Measurements from ENCODE around the gene C14orf180.

C14orf180 gene

GRCh38 chr14:104576970-104577332 is 2.6 kb upstream of the C14orf180 start:
- H3K4me1 ChIP-seq (ENCODE audit: low read length): no peaks in the 10 kb centered on the region
- H3K4me2 ChIP-seq (ENCODE audit: low read depth, low read length): no peak overlapping the region
- no peak for TF ChIP-seq EZH2 (optimal IDR thresholded peaks at IDR 0.05; ENCODE audit: low read depth, low read length)
- TF ChIP-seq, protein P1, sequence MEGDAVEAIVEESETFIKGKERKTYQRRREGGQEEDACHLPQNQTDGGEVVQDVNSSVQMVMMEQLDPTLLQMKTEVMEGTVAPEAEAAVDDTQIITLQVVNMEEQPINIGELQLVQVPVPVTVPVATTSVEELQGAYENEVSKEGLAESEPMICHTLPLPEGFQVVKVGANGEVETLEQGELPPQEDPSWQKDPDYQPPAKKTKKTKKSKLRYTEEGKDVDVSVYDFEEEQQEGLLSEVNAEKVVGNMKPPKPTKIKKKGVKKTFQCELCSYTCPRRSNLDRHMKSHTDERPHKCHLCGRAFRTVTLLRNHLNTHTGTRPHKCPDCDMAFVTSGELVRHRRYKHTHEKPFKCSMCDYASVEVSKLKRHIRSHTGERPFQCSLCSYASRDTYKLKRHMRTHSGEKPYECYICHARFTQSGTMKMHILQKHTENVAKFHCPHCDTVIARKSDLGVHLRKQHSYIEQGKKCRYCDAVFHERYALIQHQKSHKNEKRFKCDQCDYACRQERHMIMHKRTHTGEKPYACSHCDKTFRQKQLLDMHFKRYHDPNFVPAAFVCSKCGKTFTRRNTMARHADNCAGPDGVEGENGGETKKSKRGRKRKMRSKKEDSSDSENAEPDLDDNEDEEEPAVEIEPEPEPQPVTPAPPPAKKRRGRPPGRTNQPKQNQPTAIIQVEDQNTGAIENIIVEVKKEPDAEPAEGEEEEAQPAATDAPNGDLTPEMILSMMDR (IDR thresholded peaks at IDR 0.05; ENCODE audit: low read length): no peak
- no peak for TF ChIP-seq EZH2phosphoT487 (IDR thresholded peaks at IDR 0.05; ENCODE audit: low read length)

GRCh38 chr14:104577426-104577825 is 2.1 kb upstream of the C14orf180 start:
- Histone ChIP-seq H3K4me3 (ENCODE audit: low read length) (no peak overlapping the region), H3K9me2 (replicated peaks; ENCODE audit: insufficient read depth, low read length) (no peaks in the 10 kb centered on the region), H4K20me1 (ENCODE audit: insufficient read depth, low read length) (no peaks in the 10 kb centered on the region), H3K9me3 (replicated peaks; ENCODE audit: insufficient read depth, low read length) (no peaks in the 10 kb centered on the region), H3K36me3 (replicated peaks; ENCODE audit: insufficient read depth, low read length) (no peaks in the 10 kb centered on the region), H3K27me3 (replicated peaks; ENCODE audit: insufficient read depth, low read length) (peaks cover 34% of the 10 kb centered on the region), H3K27ac (ENCODE audit: low read length) (no peak overlapping the region), H3K4me1 (ENCODE audit: low read length) (no peaks in the 10 kb centered on the region), H3K79me2 (ENCODE audit: low read length) (no peaks in the 10 kb centered on the region), H3K9ac (ENCODE audit: low read length) (no peak overlapping the region), H3F3A (ENCODE audit: insufficient read depth, low read length) (no peaks in the 10 kb centered on the region), H2AFZ (ENCODE audit: low read length) (no peak overlapping the region), H3K4me2 (ENCODE audit: low read depth, low read length) (no peak overlapping the region)
- TF ChIP-seq EZH2phosphoT487 (IDR thresholded peaks at IDR 0.05; ENCODE audit: low read length) (no peak), EZH2 (optimal IDR thresholded peaks at IDR 0.05; ENCODE audit: low read depth, low read length) (no peak)
- TF ChIP-seq, protein P1 (IDR thresholded peaks at IDR 0.05; ENCODE audit: low read length): no peak
- DNase-seq: no peak

More at GRCh38 chr14:104576970-104577332, 2.6 kb upstream of the C14orf180 start:
- Histone ChIP-seq H3F3A (ENCODE audit: insufficient read depth, low read length) (no peaks in the 10 kb centered on the region), H3K9ac (ENCODE audit: low read length) (no peak overlapping the region), H3K9me3 (replicated peaks; ENCODE audit: insufficient read depth, low read length) (no peaks in the 10 kb centered on the region), H4K20me1 (ENCODE audit: insufficient read depth, low read length) (no peaks in the 10 kb centered on the region), H3K27me3 (replicated peaks; ENCODE audit: insufficient read depth, low read length) (peaks cover 34% of the 10 kb centered on the region), H3K9me2 (replicated peaks; ENCODE audit: insufficient read depth, low read length) (no peaks in the 10 kb centered on the region), H3K27ac (ENCODE audit: low read length) (no peak overlapping the region), H3K79me2 (ENCODE audit: low read length) (no peaks in the 10 kb centered on the region), H2AFZ (ENCODE audit: low read length) (no peak overlapping the region), H3K4me3 (ENCODE audit: low read length) (no peak overlapping the region), H3K36me3 (replicated peaks; ENCODE audit: insufficient read depth, low read length) (no peaks in the 10 kb centered on the region)
- DNase-seq: no peak

DNA sequence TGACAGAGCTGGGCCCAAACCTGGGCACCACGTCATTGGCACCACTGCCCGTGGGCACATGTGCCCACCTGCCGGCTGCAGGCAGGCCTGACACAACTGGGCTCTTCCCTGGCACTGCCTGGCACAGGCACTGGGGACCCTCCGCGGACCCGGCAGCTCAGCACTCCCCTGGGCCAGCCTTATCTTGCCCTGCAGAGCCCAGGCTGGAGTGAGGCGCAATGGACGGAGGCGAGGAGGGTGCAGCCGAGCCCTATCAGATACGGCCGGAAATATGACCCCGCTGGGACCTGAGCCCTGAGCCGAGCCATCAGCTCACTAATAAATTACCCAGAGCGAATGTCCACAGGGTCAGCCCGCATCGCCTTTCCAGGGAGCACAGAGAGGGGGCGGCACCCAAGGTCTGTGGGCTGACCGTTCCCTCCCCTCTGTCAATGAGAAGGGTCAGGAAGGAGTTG is 1.7 kb upstream of the C14orf180 start:
- Histone ChIP-seq H3K4me3 (ENCODE audit: low read length) (no peak overlapping the region), H3K9me2 (replicated peaks; ENCODE audit: insufficient read depth, low read length) (no peaks in the 10 kb centered on the region), H2AFZ (ENCODE audit: low read length) (no peak overlapping the region), H3K79me2 (ENCODE audit: low read length) (no peaks in the 10 kb centered on the region), H3F3A (ENCODE audit: insufficient read depth, low read length) (no peaks in the 10 kb centered on the region), H3K27ac (ENCODE audit: low read length) (no peak overlapping the region), H3K4me1 (ENCODE audit: low read length) (no peaks in the 10 kb centered on the region), H3K9me3 (replicated peaks; ENCODE audit: insufficient read depth, low read length) (no peaks in the 10 kb centered on the region), H3K4me2 (ENCODE audit: low read depth, low read length) (no peak overlapping the region), H3K27me3 (replicated peaks; ENCODE audit: insufficient read depth, low read length) (peaks cover 34% of the 10 kb centered on the region), H3K36me3 (replicated peaks; ENCODE audit: insufficient read depth, low read length) (no peaks in the 10 kb centered on the region), H3K9ac (ENCODE audit: low read length) (no peak overlapping the region), H4K20me1 (ENCODE audit: insufficient read depth, low read length) (no peaks in the 10 kb centered on the region)
- no peak for DNase-seq
- no peak for TF ChIP-seq EZH2 (optimal IDR thresholded peaks at IDR 0.05; ENCODE audit: low read depth, low read length)
- TF ChIP-seq, protein P1 (IDR thresholded peaks at IDR 0.05; ENCODE audit: low read length): no peak
- TF ChIP-seq EZH2phosphoT487 (IDR thresholded peaks at IDR 0.05; ENCODE audit: low read length): no peak

All from MM.1S (cell line).